Prostate gland (tissue), 2 donors: Measurements from ENCODE around the gene TLE2. TPM values are rescaled to one million over a fixed set of nuclear protein-coding genes. Genes with fewer than 3 reads are reported as not detected.

Experiments used
- DNase-seq: peaks from one replicate; pipeline ENCODE4 v3.0.0-alpha.2; 2019; ENCODE audit warnings: low spot score
- H3K27ac ChIP-seq, 2 donors: fragments of 200-600 bp; sonication (generic); 2 replicates each; pipeline ENCODE4 v1.5.1; 2017 to 2019
- H3K27me3 ChIP-seq: fragments of 200-600 bp; sonication (generic); replicated peaks from 2 replicates; pipeline ENCODE4 v1.5.1; 2019; ENCODE audit not compliant: insufficient read depth
- H3K36me3 ChIP-seq, 2 donors: fragments of 200-600 bp; sonication (generic); 1 replicate in 1 of 2; 2 replicates in 1 of 2; pipeline versions ENCODE4 v1.5.1 to v1.8.1; 2017 to 2019
- H3K4me1 ChIP-seq: fragments of 200-600 bp; sonication (generic); replicated peaks from 2 replicates; pipeline ENCODE4 v1.5.1; 2019
- H3K4me3 ChIP-seq, 2 donors: fragments of 200-600 bp; sonication (generic); 2 replicates each; pipeline ENCODE4 v1.5.1; 2017 to 2019
- H3K9me3 ChIP-seq: fragments of 200-600 bp; sonication (generic); 2 replicates; pipeline ENCODE4 v1.5.1; 2017
- POLR2A ChIP-seq: fragments of 450-650 bp; IDR thresholded peaks from one replicate; pipeline ENCODE4 v1.6.1; 2016; ENCODE audit warnings: antibody characterized with exemption, mild to moderate bottlenecking
- POLR2AphosphoS5 ChIP-seq: sonication (generic); formaldehyde crosslinking; IDR thresholded peaks from one replicate; pipeline ENCODE4 v1.6.1; 2017; ENCODE audit warnings: antibody characterized with exemption
- WGBS: methylation state at CpG from one replicate; pipeline ENCODE4 v1.1.5; 2018; 5-methylcytosine and 5-hydroxymethylcytosine counted together
- intact Hi-C: fragments of 100-400 bp; cut with DNase I; formaldehyde crosslinking; loops from one replicate; pipeline ENCODE4 v1.14.2; 2022
- total RNA-seq, 2 donors: library from RNA; depleted of rRNA; stranded (reverse); fragments of >200 nt; gene quantifications; one replicate each; pipeline ENCODE4 v1.1.0, GENCODE V29; 2016
- TF ChIP-seq, protein P1 (sequence below), 4 experiments: fragments of 200-600 bp in 2 of 4; fragments of 450-650 bp in 2 of 4; sonication (generic) in 2 of 4; IDR thresholded peaks; 1 replicate in 3 of 4; 2 replicates in 1 of 4; pipeline ENCODE4 v1.5.1; 2016 to 2019; ENCODE audit warnings: antibody characterized with exemption in 4 of 4, mild to moderate bottlenecking in 2 of 4, moderate library complexity in 2 of 4

Gene TLE2
- total RNA-seq, 2 donors from 2014 or later: 61.9 to 82.1 TPM

DNA sequence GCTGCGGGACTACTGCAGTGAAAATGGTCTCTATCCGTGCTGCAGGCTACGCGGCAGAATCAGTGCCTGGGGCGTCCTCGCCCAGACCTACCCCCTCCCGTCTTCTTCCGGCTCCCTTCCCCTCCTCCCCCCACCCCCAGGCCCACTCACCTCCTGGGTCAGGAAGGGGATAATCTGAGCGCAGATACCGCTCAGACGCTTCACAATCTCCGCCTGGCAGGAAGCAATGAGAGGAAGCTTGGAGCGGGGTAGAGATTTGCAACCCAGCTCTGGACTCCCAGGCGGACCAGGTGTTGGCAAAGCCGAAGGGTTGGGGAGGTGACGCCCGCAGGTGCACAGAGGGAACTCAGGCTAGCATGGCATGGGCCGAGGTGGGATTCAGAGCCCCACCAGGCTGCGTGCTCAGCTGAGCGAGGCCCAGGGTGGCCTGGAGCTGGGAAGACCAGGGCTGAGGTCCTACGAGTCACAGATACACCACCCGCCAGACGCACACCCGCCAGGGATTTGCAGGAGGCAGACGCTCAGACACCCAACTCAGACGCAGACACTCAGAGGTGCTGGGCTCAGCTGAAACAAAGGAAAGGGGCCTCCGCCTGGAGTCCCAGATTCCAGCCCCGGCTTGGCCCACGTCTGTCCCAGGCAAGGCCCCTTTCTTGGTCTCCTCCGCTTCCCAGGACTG lies 4.1 kb downstream of the TLE2 start:
- Histone ChIP-seq H3K4me3 (no peak overlapping the region), H3K27ac (no peak overlapping the region), H3K27me3 (no peaks in the 10 kb centered on the region), H3K4me1 (peaks cover 5% of the 10 kb centered on the region), H3K9me3 (no peaks in the 10 kb centered on the region), H3K36me3 (no peaks in the 10 kb centered on the region)
- DNase-seq: no peak
- WGBS: 75% methylated on average over 29 of the region's 30 CpGs
- intact Hi-C loops: no loop called here
- no peak for TF ChIP-seq POLR2A
- TF ChIP-seq, protein P1, sequence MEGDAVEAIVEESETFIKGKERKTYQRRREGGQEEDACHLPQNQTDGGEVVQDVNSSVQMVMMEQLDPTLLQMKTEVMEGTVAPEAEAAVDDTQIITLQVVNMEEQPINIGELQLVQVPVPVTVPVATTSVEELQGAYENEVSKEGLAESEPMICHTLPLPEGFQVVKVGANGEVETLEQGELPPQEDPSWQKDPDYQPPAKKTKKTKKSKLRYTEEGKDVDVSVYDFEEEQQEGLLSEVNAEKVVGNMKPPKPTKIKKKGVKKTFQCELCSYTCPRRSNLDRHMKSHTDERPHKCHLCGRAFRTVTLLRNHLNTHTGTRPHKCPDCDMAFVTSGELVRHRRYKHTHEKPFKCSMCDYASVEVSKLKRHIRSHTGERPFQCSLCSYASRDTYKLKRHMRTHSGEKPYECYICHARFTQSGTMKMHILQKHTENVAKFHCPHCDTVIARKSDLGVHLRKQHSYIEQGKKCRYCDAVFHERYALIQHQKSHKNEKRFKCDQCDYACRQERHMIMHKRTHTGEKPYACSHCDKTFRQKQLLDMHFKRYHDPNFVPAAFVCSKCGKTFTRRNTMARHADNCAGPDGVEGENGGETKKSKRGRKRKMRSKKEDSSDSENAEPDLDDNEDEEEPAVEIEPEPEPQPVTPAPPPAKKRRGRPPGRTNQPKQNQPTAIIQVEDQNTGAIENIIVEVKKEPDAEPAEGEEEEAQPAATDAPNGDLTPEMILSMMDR (IDR thresholded peaks at IDR 0.05): no peak

DNA sequence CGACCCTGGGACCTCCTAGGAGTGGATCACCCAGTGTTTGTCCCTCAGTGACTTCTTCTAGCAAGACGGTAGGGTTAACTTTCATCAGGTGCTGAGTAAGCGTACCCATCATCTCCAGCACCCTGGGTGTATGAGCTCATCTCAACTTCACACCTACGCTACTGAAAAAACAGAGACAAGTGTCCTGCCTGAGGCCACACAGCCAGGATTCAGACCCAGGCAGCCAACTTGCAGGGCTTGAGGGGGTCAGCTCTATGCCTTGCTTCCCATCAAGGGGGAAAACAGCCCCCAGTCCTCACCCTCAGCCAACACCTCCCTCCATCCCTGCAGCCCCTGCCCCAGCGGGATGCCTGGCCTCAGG lies 4.6 kb downstream of the TLE2 start:
- 83% methylated on average over 5 of the region's 5 CpGs for WGBS
- intact Hi-C loops: no loop called here
- H3K4me1 ChIP-seq: peaks cover 5% of the 10 kb centered on the region
- H3K9me3 ChIP-seq: no peaks in the 10 kb centered on the region
- no peaks in the 10 kb centered on the region for H3K27me3 ChIP-seq
- H3K36me3 ChIP-seq: no peaks in the 10 kb centered on the region
- no peak for TF ChIP-seq POLR2A
- TF ChIP-seq POLR2AphosphoS5: no peak
- no peak for DNase-seq
- H3K27ac ChIP-seq: no peak overlapping the region
- no peak overlapping the region for H3K4me3 ChIP-seq

DNA sequence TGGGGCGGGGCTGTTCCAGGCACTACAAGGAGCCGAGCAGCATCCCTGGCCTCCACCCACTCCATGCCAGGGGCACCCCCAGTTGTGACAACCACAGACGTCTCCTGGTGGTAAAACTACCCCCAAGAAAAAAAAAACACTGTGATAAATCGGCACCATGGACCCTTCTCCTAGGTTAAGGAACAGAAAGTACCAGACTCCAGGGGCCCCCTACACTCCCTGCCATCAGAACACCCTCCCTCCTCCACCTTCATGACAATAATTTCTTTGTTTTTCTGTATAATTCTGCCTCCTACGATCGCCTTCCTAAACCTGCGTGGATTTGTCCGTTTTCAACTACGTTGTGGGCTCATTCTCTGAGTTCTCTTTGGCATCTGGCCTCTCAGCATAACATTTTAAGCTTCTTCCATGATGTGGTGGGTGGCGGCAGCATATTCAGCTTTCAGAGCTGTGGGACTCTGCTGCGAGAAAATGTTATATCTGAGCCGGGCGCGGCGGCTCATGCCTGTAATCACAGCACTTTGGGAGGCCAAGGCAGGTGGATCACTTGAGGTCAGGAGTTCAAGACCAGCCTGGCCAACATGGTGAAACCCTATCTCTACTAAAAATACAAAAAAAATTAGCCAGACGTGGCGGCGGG lies 8.6 kb downstream of the TLE2 start:
- no peaks in the 10 kb centered on the region for H3K9me3 ChIP-seq
- H3K4me3 ChIP-seq: no peak overlapping the region
- TF ChIP-seq POLR2A: no peak
- TF ChIP-seq, protein P1 (IDR thresholded peaks at IDR 0.05): no peak
- TF ChIP-seq POLR2AphosphoS5: no peak
- intact Hi-C loops: no loop called here
- no peak overlapping the region for H3K27ac ChIP-seq
- no peaks in the 10 kb centered on the region for H3K27me3 ChIP-seq
- no peaks in the 10 kb centered on the region for H3K4me1 ChIP-seq
- 75% methylated on average over 18 of the region's 18 CpGs for WGBS
- no peak for DNase-seq
- H3K36me3 ChIP-seq: no peaks in the 10 kb centered on the region

DNA sequence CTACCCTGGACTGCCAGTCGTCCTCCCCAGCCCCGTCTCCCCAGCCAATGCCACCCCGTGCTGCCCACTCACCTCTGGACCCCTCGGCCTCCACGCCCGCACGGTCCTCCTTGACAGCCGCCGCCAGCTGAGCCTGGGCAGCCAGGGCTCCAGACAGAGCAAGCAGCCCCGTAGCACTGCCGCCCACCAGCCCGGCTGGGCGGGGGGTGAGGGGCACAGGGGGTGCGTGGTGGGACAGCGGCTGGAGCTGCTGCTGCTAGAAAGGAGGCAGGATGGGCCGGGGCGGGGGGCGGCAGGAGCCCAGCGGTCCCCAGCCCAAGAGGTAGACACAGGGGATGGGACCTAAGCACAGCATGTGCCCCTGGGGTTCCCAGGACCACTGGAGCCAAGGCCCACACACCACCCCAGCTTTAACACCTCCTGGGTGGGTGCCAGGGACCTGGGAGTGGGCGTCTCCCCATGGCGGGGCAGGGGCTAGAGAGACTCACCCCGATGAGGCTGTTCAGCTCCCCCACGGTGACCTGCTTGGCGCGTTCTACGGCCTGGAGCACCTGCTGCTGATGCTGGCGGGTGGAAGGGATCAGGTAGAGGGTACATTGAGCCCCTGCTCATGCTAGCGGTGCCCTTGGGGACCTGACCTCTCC lies 9.7 kb downstream of the TLE2 start:
- intact Hi-C loops: no loop called here
- TF ChIP-seq POLR2A (no peak), POLR2AphosphoS5 (no peak)
- TF ChIP-seq, protein P1 (IDR thresholded peaks at IDR 0.05): no peak
- WGBS: 92% methylated on average over 28 of the region's 28 CpGs

DNA sequence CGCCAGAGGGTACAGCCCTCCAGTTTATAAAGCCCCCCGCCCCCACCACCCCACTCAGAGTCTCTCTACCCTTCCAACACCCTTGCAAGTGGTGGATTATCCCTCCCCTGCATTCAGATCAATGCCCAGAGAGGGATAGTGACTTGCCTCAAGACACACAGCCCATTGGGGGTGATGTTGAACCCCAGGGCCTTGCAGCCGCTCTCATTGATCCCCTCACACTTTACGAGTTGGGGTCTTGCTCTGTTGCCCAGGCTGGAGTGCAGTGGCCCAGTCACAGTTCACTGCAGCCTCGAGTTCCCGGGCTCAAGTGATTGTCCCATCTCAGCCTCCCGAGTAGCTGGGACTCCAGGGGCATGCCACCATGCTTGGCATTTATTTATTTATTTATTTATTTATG lies 11.2 kb downstream of the TLE2 start:
- intact Hi-C loops: no loop called here
- 95% methylated on average over 7 of the region's 7 CpGs for WGBS
- Histone ChIP-seq H3K27ac (no peak overlapping the region), H3K9me3 (no peaks in the 10 kb centered on the region), H3K4me3 (no peak overlapping the region), H3K27me3 (no peaks in the 10 kb centered on the region), H3K36me3 (no peaks in the 10 kb centered on the region), H3K4me1 (no peaks in the 10 kb centered on the region)
- TF ChIP-seq, protein P1 (IDR thresholded peaks at IDR 0.05): no peak
- TF ChIP-seq POLR2A (no peak), POLR2AphosphoS5 (no peak)
- no peak for DNase-seq

More for the DNA sequence above, 9.7 kb downstream of the TLE2 start:
- H3K27me3 ChIP-seq: no peaks in the 10 kb centered on the region
- H3K4me3 ChIP-seq: no peak overlapping the region
- no peak overlapping the region for H3K27ac ChIP-seq
- H3K36me3 ChIP-seq: no peaks in the 10 kb centered on the region
- no peaks in the 10 kb centered on the region for H3K4me1 ChIP-seq
- no peaks in the 10 kb centered on the region for H3K9me3 ChIP-seq
- no peak for DNase-seq
